Activated T-helper 1 cell treated with anti-CD3 and anti-CD28 coated beads, Interleukin-2, amount 50 U/mL, for 16 hours (primary cell): Measurements from ENCODE around the gene SDK1.
"Not testable (repeated sequence)": the region's sequence is repeated elsewhere in the genome, so short reads cannot be mapped to it uniquely, and the experiment has no call there.

Source experiments
- DNase-seq, 2 donors: peaks; one replicate each; pipeline ENCODE4 v3.0.0-alpha.2; 2020; ENCODE audit warnings: low read depth in 1 of 2, low spot score in 1 of 2

Gene SDK1

DNA sequence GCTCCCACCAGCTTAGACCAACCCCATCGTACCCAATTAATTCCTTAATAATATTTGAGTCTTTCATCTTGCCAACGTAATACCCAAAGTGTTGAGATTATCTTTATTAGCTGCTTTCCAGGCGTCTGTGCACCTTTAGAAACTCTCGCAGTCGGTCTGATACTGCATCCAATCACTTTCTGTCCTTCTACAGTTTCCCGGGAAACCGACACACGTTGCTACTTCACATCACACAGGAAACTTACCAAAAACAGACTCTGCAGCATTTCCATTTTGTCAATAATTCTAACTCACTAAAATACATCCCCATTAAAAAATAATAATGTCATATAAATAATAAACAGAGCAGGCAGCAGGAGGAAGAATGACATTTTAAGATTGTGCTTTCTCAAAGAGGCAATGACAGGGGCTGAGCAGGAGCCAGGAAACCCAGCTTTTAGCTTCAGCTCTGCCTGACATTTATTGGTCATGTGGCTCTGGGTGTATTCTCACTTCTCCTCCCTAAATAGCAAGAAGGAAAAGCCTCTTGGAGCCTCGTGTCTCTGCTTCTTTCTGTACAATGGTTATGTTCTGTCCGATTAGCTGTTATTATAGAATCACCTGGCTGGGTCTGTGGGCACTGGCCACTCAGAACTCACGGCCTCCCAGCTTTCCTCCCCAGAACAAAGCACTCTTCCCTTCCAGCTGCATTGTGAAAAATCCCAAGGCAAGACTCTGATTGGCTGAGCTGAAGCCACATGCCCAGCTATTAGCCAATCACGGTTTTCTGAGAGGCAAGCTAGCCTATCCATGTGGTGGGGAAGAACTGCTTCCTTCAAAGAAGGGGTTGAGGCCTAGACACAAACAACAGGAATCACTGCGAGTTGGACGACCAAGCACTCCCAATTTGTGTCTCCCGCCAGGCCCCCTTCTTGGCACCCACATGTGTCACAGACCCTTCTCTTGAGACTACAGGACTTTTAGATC is 956.4 kb downstream of the SDK1 start:
- DNase-seq, result no peak

DNA sequence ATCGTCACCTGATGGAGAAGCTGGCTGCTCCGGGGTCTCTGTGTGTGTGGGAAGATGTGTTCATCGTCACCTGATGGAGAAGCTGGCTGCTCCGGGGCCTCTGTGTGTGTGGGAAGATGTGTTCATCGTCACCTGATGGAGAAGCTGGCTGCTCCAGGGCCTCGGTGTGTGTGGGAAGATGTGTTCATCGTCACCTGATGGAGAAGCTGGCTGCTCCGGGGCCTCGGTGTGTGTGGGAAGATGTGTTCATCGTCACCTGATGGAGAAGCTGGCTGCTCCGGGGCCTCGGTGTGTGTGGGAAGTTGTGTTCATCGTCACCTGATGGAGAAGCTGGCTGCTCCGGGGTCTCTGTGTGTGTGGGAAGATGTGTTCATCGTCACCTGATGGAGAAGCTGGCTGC is 959.1 kb downstream of the SDK1 start:
- DNase-seq, result not testable (repeated sequence)

DNA sequence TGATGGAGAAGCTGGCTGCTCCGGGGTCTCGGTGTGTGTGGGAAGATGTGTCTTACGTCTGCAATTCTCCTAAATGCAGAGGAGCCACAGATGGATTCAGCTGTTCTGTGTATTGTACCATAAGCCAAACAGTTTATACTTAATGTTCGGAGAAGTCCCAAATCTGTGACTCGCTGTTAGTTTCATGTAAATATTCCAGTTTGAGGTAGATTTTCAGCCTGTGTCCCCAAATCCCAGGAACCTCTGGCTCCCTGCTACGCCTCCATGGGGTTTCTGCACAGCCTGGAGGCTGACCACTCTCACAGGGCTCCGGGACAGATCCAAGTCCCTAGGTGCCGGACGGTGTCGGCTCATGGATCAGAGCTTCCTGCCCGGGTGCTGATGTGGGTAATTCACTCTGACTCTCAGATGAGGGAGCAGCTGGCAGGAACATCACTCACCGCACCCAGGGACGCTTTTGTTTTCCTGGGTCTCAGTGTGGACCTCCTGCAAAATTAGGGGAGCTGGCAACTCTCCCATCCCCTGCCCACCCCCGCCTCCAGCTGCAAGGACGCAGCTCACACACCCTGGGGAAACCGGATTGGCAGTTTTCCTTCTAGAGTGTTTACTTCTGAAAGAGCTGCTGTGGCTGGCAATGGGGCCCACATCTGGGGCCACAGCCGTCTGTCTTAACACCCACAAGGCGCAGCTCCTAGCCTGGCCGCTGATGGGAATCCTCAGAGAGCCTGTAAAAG is 960.0 kb downstream of the SDK1 start:
- DNase-seq, result no peak

DNA sequence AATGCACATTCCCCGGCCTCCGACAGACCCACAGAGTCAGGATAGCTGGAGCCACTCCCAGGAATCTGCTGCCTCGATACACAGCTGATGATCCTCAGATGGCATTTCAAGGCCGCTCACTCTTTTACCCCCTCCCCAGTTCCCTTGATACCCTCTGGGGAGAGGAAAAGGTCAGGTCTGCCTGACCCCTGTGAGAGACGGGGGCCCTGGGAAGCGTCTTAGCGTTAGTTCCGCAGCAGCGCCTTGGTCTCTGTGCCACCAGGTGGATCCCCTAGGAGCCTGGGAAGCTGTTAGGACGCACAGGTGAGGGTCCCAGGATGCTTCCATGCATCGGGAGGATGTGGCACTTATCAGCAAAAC is 960.5 kb downstream of the SDK1 start:
- DNase-seq, result no peak

DNA sequence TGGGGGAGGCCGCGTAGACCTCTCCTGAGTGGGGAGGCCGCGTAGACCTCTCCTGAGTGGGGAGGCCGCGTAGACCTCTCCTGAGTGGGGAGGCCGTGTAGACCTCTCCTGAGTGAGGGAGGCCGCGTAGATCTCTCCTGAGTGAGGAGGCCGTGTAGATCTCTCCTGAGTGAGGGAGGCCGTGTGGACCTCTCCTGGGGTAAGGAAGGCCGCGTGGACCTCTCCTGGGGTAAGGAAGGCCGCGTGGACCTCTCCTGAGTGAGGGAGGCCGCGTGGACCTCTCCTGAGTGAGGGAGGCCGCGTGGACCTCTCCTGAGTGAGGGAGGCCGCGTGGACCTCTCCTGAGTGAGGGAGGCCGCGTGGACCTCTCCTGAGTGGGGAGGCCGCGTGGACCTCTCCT is 963.2 kb downstream of the SDK1 start:
- DNase-seq, result not testable (repeated sequence)

DNA sequence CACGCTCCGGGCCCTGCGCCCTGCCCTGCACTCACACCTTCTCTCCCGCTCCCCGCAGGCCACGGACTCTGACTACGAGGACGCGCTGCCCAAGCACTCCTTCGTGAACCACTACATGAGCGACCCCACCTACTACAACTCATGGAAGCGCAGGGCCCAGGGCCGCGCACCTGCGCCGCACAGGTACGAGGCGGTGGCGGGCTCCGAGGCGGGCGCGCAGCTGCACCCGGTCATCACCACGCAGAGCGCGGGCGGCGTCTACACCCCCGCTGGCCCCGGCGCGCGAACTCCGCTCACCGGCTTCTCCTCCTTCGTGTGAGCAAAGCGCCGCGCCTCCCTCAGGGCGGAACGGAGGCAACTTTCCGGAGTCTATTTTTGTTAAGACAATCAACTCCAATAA is 964.0 kb downstream of the SDK1 start:
- DNase-seq, result no peak

DNA sequence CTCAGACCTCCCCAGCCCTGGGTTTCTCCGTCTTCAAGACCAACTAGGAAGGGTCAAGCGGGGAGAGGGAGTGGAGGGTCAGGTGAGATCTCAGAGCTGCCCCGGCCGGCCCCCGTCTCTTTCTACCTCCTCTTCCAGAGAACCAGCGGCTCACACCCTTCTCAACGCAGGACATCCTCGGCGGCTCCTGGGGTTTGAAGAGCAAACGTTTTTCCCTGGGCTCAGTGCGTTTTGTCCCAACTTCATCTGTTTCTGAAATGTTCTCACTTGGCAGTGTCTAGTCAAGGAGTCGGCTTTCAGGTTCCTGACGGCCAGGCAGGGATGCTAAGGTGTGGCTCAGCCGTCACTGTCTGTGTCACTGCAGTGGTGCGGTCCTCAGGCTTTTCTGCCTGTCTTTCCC is 964.6 kb downstream of the SDK1 start:
- no peak for DNase-seq

DNA sequence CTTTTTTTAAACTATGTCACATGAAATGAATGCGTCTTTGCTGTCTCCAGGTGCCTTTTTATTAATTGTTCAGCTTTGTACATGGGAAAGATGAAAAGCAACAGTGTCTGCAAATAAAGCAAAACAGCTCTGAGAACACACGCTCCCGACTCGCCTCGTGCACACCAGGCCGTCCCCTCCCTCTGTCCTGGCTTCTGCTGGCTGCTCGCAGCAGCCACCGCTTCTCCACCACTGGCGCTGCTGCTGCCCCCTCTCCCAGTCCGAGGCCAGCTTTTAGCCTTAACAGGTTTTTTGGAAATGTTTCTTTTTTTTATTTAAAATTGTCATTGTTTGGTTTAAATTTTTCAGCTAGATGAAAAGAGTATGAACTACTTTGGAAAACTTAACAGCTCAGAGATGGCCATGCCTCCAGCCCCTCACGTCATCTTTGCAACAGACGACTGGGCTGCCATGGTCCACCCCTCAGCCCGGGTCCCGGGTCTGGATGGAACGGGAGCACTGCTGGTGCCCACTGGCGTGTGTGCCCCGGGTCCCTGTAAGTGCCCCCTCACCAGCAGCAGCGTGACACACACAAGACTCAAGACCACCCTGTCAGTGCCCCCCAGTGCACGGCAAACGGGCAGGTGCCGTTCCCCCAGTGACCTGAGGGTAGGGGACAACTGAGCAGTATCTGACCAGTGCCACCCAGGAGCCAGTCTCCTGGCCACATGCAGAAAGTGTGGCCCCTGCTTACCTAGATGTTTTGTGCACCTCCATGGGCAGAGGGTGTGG is 965.4 kb downstream of the SDK1 start:
- DNase-seq, result no peak

DNA sequence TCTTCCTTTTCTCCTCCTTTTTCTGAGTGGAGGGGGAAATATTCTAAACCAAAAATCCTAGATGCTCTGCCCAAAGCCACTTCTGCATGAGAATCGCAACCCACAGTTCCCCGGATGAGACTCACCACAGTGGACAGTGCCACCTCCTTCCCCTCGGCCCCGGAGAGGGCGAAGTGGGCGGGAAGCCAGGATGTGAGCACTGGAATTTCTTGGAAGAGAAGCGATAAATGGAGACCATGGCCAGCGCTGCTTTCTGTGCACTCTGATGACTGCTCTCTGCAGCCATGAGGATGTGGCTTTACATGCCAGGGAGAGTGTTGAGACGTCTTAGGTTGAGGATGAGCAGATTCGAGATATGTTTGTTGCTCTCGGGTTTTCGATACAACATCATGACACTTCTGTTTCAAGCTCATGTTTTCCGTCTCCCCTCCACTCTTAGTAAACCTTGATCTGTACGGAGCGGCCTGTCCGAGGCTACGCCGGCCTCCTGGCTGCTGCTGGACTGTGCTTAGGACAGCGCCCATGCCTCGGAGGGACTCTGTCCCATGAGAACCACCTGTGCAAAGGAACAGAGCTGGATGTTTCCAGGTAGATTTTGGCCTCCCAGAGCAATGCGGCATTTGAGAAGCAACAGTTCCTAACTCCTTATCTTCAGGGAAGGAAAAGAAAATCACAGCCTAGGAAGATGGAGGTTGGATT is 966.4 kb downstream of the SDK1 start:
- DNase-seq, result no peak

DNA sequence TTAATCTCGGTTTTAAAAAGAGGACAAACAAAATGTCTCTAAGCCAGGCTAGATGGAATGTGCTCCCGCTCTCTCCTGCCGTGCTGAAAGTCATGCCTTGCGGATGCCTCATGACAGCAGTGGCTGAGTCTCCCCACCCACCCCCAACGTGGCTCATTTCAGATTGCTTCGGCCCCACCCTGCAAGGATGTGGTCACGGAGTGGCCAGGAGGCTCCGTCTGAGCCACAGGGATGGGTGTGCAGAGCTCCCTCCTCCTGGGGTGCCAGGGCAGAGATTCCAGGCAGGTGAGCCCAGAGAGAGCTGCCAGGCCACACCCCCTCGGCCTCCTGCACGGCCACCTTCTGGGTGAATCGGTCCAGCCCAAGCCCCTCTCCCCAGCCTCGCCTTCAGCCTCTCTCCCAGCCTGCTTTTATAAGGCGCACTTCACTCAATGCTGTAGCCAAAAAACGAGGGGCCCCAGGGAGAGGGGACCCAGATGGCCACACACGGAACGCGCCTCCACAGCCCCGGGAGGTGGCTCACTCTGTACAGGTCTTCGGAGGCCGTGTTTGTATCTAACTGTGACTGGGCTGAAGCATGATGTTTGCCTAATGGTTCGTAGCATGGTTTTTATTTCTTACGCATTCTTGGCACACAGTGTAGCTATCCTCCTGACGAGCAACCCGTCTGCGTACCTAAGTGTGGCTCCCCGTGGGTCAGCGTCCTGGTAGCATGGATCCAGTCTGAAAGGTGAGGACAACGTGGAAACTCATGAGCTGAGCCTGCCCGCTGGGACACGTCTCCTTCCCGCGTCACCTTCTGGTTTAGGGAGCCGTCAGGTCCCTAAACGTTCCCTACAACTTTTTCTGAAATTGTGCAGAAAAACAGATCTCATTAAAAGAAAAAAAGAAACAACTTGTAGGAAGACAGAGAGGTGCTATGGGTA is 967.3 kb downstream of the SDK1 start:
- no peak for DNase-seq

DNA sequence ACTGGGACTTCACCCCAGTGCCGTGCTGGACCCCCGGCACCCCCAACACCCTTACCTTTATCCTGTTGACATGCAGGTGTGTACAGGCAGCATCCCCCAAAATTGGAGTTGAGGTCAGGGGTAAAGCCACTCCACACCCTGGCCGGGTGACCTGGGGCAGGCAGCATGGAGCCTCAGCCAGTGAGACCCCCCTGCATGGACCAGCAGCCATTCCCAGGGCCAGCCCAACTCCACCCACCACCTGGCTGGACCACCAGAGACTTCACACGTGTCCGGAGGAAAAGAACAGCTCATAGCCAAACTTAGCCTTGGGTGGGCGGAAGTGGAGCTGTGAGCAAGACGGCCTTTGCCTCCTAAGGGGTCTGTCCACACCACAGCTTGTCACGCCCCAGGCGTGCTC is 968.0 kb downstream of the SDK1 start:
- DNase-seq, result no peak

DNA sequence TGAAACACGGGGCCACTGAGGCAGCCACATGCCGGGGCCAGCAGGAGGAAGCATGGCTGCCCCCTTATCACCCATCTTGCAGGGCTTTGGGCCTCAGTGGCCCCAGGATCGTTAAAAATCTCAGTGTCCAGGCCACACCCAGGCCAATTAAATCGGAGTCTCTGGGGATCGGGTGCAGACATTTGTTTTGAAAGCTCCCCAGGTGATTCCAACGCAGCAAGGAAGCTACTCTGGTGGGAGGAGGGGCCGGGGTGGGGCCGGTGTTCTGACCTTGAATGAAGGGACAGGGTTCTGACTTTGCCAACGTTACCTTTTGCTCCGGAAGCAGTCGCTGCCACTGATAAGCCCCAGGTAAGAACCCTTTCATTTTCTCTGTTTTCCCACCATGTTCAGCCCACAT is 968.7 kb downstream of the SDK1 start:
- DNase-seq, result no peak

DNA sequence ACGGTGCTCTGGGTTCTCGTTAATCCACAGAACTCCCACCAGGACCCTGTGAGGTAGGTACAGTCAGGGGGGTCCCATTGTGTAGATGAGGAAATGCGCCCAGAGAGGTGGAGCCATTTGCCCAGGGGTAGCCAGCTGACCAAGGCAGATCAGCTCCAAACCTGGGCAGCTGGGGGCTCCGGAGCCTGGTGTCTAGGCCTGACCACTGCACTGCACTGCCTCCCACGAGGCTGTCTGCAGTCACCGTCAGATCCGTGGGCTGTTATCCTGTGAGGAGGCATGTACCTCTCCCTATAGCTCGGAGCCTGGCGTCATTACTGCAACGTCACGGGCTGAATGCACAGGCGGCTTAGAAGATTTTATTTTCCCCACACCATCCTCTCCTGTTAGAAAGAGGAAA is 969.2 kb downstream of the SDK1 start:
- DNase-seq, result no peak

DNA sequence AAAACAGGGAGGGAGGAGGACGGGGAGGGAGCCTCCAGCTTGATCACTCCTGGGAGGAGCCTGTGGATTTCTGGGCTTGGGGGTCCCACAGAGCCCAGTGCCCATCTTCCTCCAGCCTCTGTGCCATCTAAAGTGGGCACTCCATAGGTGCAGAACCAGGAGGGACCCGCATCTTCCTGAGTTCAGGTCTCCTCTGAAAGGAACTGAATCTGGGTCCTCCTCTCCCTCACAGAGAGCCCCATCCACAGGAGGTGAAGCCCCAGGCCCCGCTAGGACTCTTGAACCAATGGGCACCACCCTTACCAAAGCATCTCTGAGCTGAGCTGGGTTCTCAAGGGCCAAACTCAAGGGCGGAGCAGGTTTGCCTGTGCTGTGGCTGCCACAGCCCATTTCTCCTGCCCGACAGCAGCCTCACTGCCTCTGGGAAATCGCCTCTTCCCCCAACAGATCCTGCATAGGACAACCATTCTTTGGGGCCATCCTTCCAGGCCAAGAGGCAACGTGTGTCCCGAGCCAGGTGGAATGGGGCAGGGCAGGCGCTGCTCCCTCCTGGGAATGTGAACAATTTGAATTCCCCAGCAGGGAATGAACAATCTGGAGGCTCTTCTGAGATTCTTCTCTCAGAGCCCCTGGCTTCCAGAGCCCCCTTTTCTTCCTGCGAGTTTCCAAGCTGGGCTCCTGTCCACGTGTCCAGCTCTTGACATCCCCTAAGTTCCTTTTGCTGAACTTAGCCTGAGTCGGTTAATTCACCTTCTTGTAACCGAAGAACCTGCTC is 970.1 kb downstream of the SDK1 start:
- DNase-seq, result no peak

DNA sequence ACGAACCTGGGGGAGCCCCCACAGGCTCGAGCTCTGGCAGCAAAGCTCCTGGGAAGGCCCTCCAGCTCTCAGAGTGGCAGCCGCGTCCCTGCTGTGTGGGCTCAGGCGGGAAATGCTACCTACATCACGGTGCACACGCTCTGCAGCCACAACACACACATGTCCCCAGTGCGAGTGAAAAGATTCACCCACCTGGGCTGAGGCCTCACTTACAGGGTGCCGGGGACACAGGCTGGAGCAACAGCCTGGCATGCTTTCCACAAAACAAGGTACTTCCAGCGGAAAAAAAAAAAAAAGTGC is 970.6 kb downstream of the SDK1 start:
- no peak for DNase-seq

DNA sequence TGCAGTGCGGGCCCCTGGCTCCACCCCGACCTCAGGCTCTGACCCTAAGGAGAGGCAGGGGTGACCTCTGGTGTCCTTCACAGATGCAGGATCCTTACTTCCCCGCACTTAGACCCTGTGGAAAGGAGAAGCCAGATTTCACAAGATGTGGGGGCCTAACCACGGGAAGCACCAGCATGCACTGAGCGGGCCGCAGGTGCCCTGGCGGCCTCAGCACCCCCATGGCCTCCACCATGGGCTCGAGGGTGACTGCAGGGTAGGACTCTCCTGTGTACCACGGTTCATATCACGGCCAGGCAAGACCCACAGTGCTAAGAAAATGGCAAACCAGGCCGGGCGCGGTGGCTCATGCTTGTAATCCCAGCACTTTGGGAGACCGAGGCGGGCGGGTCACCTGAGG is 971.1 kb downstream of the SDK1 start:
- DNase-seq, result no peak

DNA sequence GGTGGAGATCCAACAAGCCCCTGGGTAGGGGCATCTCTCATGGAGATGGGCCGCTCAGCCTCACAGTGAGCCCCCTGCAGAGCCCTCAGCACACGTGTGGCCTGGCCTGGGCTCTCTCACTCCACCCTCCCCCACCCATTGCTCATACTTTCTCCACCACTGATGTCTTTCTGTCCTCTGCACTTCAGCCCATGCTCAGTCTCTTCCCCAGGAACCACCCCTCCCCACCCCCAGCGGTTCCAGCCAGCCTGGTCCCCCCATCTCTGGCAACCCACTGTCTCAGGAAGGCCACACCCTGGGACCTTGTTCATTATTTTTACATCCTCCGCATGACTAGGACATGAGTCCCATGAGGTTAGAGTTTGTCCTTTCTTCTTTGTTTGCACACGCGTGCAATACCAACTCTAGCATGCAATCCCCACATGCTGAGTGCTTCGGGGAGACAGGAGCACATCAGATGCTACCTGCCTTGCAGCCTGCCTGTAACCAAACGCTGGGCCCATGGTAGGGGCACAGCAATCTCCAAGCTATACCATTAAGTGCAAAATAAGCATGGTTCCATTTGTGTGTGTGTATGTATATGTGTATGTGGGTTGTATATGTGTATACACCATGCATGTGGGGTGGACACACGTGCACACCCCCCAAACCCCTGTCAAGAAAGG is 972.6 kb downstream of the SDK1 start:
- no peak for DNase-seq

DNA sequence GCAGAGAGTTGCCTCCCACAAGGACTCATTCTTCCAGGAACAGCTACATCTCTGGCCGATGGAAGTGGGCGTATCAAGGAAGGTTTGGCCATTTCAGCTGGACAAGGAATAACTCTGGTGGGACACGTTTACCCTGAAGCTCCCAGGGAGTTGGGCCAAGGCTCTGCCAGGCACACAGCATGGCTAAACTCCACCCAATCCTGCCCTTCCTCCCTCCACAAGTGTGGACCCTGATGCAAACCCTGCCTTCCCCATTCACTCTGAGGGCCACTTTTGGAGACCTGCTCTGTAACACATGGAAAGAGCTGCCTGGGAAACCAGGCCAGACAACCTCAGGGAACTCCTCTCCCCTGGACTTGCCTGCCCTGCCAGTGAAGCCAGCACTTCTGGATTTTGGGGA is 973.2 kb downstream of the SDK1 start:
- DNase-seq, result no peak

DNA sequence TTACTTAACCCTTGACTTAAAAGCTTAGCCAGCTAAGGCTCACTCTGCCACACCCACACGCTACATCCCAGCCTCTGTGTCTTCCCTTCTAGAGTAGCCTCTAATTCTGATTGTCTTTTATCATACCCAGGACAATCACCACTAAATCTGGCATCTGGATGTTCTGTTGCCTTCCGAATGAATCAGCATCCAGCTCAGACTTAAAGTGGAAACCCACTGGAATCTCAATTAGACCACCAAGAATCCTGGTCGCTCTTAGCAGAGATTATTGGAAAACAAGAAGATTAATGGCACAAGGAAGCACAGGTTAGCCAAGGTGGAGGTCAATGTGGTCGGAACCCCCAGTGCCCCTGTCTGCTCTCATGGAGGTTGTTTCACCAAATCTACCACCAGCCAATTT is 976.9 kb downstream of the SDK1 start:
- DNase-seq, result no peak
